Activated T-helper 9 cell treated with anti-CD3 and anti-CD28 coated beads, Interleukin-2, amount 50 U/mL, for 16 hours (primary cell): ENCODE data around the gene KRTAP5-1.
"Not testable (repeated sequence)": the region's sequence is repeated elsewhere in the genome, so short reads cannot be mapped to it uniquely, and the experiment has no call there.

Experiments
- DNase-seq: peaks from one replicate; pipeline ENCODE4 v3.0.0-alpha.2; 2020; ENCODE audit warnings: low read depth

Gene KRTAP5-1, protein sequence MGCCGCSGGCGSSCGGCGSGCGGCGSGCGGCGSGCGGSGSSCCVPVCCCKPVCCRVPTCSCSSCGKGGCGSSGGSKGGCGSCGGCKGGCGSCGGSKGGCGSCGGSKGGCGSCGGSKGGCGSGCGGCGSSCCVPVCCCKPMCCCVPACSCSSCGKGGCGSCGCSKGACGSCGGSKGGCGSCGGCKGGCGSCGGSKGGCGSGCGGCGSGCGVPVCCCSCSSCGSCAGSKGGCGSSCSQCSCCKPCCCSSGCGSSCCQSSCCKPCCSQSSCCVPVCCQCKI

DNA sequence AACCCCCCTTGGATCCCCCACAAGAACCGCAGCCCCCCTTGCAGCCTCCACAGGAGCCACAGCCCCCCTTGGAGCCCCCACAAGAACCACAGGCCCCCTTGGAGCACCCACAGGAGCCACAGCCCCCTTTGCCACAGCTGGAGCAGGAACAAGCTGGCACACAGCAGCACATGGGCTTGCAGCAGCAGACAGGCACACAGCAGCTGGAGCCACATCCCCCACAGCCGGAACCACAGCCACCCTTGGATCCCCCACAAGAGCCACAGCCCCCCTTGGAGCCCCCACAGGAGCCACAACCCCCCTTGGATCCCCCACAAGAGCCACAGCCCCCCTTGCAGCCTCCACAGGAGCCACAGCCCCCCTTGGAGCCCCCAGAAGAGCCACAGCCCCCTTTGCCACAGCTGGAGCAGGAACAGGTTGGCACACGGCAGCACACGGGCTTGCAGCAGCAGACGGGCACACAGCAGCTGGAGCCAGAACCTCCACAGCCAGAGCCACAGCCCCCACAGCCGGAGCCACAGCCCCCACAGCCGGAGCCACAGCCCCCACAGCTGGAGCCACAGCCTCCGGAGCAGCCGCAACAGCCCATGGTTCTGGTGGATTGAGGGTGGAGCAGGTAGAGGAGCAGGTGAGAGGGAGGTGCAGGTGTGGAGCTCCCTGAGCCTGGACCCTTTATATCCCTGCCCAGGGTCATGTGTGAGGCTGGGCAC lies at the start of gene KRTAP5-1:
TSS of gene KRTAP5-1 (minus strand) at position 623 of the 710 bp plus-strand sequence. CDS start at position 589, 34 bp downstream.
- not testable (repeated sequence) for DNase-seq

DNA sequence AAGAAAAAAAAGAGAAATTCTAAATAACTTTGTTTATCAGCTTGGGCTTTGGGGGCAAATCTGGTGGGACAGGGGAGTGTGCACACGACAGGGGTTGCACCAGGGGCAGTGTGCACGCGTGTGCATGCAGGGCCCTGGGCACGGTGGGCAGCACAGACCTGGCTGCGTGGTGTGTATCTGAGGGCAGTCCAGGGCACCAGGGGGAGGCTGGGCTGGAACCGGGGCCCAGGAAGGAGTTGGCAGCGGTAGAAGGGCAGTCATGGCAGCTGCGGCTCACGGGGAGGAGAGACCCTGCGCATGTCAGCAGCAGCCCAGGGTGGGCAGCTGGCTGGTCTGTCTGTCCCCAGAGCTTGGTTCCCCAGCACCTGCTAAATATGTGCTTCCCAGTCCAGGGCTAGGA lies 48.8 kb upstream of the KRTAP5-1 start:
- no peak for DNase-seq

DNA sequence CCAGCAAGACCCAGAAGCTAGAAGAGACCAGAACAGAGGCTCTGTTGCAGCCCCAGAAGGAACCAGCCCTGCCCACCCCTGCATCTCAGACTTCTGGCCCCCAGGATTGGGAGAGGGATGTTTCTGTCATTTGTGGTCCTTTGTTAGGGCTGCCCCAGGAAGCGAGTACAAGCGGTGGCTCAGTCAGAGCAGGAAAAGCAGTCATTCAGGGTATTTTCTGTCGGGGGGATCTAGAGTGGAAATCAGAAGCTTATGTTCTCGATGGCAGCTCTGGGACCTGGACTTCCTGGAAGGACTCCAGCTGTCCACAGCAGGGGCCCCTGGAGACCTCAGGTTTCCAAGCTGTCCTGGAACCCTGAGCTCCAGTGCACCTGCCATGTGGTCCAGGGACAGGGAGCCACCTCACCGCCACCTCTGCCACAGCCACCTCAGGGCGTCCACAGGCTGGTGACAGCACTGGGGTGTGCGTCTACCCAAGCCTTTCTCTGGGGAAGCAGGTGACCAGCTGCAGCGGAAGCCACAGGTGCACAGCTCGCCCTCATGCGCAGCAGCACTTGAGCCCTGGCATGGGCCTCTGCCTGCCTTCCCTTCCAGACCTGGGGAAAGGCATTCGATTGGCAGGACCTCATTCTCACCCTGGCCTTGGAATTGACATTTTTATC lies 47.1 kb upstream of the KRTAP5-1 start:
- no peak for DNase-seq

DNA sequence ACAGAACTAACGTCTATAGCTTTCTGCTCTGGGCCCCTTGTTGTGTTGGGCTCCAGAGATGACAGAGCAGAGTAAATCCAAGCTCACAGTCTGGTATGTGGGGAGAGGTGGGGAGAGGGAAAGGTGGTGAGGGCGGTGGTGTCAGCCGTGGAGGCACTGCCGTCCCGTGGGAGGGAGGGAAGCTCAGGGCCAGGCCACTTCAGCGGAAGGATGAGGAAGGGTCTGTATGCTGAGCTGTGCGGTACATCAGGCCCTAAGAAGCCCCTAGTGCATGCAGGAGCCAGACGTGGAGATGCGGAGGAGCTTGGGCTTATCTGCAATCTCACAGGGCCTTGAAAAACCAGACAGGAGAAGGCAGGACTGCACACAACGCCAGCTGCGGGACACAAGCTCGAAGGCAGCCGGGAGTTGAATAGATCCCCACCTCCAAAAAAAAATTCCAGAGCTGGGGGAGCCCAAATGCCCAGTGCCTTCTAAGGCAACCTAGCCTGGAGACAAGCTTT lies 46.0 kb upstream of the KRTAP5-1 start:
- no peak for DNase-seq

- DNase-seq = no peak
Observed at GRCh38 chr11:1630271-1630670, 45.2 kb upstream of the KRTAP5-1 start.

GRCh38 chr11:1629326-1630185 lies 44.5 kb upstream of the KRTAP5-1 start, which contains the start of gene KRTAP5-5:
KRTAP5-5 (plus strand) TSS chr11:1629775; CDS start chr11:1629841, 66 bp downstream.
- DNase-seq = no peak

DNA sequence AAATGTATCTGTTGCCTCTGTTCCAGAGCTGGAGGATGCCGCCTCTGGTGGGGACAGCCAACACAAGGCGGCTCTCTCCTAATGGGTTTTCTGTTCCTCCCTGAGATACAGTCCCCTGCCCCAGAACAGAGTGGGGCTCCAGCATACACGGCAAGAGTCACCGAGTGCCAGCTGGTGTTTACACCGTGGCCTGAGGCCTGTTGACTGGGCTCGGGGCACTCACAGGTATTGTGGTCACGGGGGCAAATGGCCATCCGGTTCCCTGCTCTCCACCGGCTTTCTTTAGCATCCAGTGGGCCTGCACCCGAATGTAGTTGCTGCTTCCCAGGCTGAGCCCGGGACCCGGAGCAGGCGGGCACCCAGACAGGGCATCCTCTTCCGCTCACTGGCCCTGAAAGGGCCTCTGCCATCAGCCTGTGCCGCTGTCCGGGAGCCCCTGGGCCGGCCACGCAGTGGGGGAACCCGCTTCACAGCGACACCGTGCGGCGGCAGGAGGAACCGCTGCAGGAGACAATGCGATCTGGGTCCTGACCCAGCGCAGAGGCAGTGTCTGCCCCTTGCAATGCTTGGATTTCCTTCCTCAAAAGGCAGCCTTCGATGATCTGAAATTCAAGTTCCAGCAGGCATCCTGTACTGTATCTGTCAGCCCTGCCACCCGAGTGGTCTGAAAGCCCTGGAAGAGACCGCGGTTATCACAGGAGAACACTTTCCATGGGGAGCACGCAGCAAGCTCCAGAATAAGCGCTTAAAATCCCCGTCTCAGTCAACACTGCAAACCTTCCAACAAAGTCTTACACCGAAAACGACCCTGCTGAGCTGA lies 43.6 kb upstream of the KRTAP5-1 start:
- DNase-seq = peak; percentile 43

DNA sequence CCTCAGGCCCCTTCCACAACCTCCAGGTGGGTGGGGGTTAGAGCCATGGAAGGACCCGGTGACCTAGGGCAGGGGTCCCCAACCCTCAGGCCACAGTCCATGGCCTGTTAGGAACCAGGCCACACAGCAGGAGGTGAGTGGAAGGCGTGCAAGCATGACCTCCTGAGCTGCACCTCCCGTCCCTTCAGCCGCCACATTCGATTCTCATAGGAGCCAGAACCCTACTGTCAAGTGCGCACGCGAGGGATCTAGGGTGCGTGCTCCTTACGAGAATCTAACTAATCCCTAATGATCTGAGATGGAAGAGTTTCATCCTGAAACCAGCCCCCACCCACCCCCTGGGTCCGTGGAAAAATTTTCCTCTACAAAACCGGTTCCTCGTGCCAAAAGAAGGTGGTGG lies 40.5 kb upstream of the KRTAP5-1 start:
- DNase-seq = no peak

DNA sequence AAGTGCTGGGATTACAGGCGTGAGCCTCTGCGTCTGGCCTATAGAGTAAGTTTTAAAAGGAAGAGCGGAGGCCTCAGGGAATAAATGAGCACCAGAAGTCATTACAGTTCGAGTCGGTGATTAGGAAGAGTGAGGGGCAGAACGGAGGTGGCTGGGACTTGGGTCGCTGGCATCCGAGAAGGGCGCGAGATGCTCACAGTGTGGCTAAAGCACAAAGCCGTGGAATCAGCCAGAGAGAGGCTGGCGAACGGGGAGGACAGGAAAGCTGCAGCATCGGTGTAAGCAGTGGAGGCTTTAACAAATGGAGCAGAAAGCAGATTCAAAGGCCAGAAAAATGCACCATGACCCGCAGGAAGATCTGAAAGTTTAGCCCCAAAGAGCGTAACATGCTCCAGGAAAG lies 39.5 kb upstream of the KRTAP5-1 start:
- no peak for DNase-seq

DNA sequence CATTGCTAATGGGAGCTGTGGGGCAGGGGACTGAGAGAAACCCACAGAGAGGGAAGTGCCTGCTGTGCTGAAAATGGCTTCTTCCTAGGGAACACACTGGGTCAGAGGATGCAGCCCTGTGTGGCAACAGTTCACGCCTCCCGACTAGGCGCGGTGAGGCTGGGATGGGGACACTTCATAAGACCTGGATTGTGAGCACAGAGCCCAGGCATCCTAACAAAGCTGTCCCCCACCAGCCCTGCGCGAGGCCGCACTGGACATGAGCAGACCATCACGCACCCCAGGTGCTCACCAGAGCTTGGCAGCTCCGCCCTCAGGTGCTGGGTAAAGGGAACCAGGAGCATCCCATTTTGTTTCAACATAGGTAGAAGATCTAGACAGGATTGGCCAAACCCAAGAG lies 38.6 kb upstream of the KRTAP5-1 start:
- no peak for DNase-seq

- DNase-seq = no peak
Observed at GRCh38 chr11:1622086-1622485, 37.0 kb upstream of the KRTAP5-1 start, which contains the start of gene KRTAP5-4. KRTAP5-4 (minus strand) TSS chr11:1622138; CDS start chr11:1622093, 45 bp downstream.

DNA sequence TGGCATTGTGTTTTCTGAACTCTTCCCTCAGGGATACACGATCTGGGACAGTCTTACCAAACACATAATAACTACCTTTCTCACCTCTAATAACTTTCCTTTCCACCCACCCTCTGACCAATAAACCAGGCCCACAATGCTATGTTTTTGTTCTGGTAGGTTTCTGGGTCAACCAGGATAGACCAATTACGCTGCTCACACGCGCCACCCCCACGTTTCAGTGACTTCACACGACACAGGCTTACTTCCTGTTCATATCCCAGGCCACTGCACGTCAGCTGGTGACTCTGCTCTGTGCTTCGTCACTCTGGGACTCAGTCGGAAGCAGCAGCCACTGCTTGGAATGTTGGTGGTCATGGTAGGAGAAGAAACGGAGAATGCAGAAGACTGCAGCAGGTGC lies 34.4 kb upstream of the KRTAP5-1 start:
- peak; percentile 21 for DNase-seq

DNA sequence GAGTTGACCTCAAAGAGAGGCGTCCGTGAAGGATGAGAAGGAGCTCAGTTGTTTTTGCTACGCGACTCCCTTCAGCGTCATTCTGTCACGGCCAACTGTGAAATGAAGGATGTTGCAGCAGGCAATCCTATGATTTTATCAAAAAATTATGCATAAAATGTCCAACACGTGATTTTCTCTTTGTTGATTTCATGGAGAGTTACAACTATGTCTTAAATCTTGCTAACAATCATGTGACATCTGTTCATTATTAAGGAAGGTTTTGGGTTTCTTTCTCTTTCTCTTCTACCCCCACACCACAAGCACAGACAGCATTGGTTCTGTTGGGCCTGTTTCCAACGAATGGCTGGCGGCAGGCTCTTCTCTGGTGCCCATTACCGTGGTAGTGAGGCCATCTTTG lies 33.1 kb upstream of the KRTAP5-1 start:
- no peak for DNase-seq

GRCh38 chr11:1608363-1608762 lies 23.3 kb upstream of the KRTAP5-1 start, which contains the start of gene KRTAP5-3:
KRTAP5-3 (minus strand) TSS chr11:1608463; CDS start chr11:1608385, 78 bp downstream.
- no peak for DNase-seq

- DNase-seq = not testable (repeated sequence)
Observed at GRCh38 chr11:1607901-1608300, 22.8 kb upstream of the KRTAP5-1 start.

GRCh38 chr11:1607156-1607845 lies 22.2 kb upstream of the KRTAP5-1 start:
- DNase-seq = not testable (repeated sequence)

GRCh38 chr11:1605923-1606322 lies 20.8 kb upstream of the KRTAP5-1 start:
- DNase-seq = not testable (repeated sequence)

DNA sequence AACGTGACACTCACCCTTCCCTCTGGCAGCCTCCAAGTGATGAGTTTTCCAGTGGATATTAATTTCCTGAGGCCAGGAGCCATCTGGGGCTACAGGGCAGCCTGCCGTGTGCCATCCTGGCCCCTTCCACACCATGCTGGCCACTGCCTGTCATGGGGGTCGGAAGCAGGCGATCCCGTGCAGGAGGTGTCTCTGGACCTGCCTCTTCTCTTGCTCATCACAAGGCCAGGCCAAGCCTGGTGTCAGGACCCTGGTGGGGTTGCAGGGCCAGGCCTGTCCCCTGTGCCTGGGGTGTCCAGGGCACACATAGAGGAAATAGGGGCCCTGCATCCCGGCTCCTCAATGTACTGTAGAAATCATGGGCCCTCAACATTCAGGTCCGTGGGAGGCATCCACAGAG lies 19.6 kb upstream of the KRTAP5-1 start:
- no peak for DNase-seq

GRCh38 chr11:1604181-1604580 lies 19.1 kb upstream of the KRTAP5-1 start:
- no peak for DNase-seq

- no peak for DNase-seq
Observed at GRCh38 chr11:1603629-1604028, 18.5 kb upstream of the KRTAP5-1 start.
